Measurements from ENCODE around the gene TBC1D17.

TBC1D17 gene

DNA sequence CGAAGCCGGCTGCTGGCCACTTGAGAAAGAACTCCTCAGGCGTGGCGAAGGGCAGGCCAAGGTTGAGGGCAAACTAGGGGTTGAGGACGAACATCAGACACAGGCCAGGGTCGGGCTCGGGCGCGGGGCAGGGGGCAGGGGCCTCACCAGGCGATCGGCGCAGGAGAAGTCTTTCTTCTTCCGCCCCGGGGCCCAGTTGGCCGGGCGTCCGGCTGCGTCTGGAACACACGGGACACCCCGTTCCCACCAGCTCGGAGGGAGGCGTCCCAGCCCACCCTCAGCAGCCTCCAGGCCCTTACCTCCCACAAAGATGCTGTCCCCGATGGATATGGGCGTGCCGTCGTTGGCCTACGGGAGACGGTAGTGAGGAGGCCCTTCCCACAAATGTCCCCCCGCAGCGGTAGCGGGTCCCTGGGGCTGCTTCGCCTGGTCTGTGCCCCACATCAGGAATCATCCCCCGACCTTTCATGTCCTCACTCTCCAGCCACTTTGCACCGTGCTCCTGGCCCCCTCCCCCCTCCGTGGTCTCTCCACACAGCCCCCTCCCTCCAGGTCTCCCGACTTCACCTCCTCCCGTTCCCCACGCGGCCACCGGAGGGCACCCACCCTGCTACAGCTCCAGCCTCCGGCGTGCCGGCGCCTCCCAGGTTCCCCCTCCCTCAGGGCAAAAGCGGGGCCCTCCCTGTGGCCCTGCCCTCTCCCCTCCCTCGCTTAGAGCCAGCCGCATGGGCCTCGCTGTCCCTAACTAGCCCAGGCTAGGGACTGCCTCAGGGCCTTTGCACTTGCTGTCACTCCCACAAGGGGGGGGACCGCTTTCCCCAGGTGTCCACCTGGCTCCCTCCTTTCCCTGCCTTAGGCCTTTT, 14.9 kb upstream of the TBC1D17 start:
- DNase-seq: no peak

DNA sequence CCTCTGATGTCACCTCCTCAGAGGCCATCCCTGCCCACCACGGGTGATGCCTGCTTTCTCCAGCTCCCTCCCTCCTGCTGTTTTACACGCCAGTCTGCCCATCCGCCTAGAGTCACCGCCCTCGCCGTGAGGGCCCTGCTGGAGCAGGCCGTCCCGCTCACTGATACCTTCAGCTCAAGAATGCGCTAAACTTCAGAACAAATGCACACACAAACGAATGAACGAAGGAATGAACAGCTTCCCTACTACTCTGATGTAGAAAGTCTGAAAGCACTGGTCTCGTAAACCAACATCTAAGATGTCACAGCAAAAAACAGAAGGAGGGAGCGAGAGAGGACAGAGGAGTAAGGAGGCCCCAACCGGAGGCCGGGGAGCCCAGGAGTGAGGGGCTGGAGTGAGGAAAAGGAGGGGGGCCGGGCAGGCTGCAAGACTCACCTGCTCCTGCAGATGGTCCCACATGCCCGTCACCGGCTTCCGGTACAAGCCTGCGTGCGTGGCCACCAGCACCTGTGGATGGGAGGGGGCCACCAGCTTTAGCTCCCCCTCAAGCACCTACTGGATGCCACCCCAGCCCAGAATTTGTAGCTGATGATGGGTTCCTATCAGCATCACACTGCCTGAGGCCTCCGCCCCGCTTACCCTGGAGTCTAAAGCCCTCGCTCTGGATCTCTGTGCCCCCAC, 14.1 kb upstream of the TBC1D17 start:
- no peak for DNase-seq

DNA sequence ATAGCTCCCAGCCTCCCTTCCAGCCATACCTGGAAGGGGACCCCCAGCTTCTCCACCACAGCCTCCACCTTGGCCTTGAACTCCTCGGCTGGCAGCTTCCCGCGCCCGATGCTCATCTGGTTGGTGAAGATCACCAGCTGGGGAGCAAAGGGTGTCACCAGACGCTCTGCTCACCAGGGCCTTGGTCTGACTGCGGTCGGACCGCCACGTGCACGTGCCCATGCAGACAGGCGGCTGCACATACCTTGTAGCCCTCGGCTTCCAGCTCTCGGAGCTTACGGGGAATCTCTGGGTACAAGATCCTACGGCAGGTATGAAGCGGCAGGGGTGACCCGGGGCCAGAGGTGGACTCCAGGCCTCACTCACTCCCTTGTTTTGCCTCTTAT, 13.6 kb upstream of the TBC1D17 start:
- no peak for DNase-seq

DNA sequence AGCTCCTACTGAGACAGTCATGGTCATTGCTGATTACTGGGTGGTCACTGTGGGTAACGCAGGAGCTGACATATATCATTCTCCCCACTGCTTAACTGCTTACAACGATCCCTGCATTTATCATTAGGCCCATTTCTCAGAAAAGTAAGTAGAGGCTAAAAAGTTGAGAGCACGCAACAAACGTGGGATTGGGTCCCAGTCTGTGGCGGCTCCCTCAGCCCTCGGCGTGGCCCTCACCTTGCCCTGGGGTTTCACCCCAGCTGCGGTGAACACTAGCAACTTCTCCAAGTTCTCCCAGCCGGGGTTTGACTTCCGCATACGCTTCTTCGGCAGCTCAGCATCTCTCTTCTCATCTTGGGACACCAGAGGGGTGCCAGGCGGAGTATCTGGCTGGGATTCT, 12.6 kb upstream of the TBC1D17 start:
- no peak for DNase-seq

DNA sequence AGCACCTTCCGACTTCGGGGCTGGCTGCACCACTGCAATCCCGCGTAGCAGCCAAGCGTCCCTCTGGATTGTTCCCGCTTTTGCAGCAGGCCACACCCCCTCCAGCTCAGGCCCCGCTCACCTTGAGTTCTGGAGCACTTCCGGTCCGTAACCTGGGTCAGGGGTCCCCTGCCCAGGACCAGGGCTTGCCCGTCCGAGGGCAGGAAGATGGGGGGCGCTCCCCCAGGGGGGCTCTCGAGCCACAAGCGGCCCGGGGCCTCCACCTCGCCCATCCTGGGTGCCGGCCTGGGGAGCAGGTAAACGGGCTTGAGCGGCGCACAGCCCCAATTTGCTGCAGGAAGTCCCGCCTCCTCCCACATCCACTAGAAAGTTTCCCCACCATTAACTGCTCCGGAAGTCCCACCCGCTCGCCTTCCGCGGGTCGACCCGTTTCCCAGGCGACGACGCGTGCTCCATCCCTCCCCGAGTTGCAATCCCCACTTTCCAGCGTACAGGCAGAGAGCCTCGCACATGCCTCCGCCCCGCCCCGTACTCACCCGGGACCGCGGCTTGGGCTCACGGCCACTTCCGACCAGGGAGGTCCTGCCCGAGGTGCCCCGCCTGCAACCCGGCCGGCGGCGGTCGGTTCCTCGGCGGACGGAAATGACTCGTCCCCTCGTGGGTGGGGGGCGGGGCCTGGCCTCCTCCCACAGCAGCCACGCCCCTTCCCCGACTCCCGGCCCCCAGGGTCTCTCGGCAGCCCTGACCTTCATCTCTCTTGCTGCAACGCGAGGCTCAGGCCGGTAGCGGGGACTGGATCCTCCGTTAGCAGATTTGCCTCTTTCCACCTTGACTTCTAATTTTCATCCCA, 10.3 kb upstream of the TBC1D17 start, which contains the start of gene PNKP:
Gene PNKP, minus strand, starts transcription at position 644 of the 850 bp plus-strand sequence. Its CDS starts 372 bp downstream, at position 272.
- DNase-seq: peak; percentile 79 to 81

DNA sequence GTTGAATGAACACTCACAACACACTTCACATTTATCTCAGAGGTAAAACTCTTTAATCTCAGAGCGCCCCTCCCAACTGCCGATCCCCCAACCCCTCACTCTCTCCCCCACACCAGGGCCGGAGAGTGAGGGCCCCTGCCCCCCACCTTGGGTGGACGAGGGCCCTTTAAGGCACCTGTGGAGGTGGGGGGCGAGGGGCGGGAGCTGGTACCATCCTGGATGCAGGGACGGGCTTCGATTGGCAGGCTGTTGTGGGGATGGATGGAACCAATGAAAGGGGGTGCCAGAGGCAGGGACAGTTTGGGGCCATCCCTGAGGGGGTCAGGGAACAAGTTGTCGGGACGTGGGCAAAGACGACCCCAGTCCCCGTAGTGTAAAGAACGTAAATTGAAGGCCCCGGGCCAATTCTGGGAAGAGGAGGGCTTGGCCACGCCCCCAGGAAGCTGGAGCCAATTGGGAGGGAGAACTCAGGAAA, 8.5 kb upstream of the TBC1D17 start:
- no peak for DNase-seq

DNA sequence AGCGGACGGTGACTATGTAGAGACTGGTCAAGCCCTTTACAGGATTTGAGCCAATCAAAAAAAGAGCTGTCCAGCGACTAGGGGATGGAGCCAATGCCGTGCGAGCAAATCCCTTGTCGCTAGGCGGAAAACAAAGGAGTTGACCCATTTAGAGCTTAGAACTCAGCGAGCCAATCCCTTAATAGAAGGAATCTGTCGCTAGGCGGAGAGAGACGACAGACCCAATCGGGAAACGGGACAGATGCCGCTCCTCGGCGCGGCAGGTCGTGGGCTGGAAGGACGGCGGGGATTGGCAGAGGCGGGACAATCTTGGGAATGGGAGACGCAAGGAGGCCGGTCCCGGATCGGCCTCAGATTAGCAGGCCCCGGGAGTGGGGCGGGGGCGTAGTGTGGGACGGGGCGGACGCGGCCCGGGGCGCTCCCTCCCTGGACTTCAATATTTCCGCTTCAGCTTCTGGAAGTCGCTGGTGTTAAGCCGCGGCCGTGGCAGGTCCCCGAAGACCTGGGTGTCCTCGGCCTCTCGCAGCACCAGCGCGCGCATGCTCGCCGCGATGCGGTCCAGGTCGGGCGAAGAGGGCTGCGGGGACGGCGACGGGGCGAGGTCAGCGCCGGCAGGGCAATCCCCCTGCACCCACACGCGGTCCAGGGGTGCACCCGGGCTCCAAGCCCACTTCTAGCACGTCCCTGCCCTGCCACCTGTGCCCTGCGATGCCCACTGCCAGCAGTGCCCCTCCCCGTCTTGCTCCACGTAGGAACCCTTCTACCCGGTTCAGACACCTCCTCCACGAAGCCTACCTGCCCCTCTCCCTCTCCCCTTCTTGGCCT, 7.8 kb upstream of the TBC1D17 start:
- DNase-seq: peak; percentile 81 to 84

DNA sequence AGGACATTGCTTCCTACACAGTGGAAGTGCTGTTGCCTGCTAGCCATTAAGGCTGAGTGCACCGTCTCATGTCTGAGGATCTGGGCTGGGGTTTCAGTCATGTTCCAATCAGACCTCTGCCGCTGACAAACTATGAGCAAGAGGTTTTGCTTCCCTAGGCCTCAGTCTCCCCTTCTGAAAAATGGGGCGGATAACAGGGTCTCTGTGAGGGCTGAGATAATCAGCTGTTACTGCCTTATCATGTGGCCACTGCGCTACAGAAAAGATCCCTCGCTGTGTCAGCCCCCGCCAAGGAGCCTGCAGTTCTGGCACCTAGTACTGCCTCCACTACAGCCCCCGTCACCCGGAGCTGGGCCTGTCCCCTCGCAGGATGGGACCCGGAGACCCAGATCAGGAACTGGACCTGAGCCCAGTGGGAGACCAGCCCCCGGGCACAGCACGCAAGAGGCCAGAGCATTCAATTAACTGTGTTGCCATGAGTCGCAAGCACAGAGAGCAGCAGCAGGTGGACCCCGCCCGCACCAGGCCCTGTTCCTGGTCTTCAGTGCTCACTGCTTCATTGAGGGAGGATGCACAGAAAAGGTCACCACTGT, 7.1 kb upstream of the TBC1D17 start:
- no peak for DNase-seq

DNA sequence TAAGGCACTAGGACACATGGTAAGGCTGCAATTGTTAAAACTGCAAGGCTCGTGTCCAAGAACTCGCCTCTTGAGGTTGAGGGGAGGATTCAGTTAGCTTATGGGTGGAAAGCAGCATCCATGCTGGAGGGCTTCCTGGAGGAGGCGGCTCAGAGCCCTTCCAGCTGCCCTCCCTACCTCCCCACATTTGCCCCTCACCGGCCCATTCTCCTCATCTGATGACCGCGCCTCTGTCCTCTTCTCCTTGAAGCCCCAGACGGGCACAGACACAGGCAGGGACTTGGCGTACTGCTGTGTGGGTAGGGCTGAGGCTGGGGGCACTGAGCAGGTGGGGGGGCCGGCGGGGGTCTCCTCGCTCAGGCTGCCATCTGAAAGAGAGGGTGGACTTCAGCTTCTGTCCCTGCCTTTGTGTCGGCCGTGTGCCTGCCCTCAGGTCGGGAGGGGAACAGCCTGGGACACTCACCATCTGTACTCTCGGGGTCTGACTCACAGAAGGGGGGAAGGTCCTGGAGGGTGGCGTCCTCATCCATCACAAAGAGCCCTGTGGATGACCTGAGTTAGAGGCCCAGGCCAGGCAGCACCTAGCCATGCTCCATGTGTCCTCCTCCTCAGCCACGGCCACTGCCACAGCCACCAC, 6.0 kb upstream of the TBC1D17 start:
- DNase-seq: no peak

DNA sequence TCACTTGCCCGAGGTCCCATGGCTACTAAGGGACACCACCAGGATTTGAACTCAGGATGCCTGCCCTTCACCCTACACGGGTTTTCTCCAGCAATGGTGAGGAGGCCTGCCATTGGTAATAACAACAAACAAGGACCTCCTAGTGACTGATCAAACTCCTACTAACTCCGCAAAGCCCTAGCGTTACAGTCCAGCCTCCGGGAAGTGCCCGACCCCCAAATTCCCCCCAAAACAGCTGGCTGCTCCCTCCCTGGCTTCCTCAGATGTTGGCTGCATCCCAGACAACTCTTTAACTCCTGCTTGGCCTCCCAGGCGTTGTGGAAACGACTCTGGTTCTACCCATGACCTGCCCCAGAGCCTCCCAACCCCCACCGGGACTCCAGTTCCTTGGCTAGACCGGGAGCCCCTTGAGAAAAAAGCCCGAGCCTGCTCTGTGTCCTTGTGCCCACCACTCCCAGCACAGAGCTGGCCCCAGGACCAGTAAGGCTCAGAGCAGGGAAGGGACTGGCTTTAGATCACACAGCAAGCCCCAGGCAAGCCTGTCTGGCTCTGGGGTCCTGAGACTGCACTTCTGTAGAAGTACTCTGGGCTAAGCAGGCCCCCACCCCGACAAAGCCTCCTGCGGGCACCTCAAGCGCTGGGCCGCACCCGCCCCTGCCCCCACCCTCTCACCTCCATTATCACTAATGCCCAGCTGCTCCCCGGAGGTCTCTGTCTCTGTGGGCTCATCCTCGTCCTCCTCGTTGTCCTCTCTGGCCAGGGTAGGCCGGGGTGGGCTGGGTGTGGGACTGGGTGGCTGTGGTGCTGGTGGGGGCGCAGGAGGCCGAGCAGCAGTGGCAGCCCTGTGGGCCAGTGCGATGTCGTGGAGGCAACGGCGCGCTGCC, 5.0 kb upstream of the TBC1D17 start:
- DNase-seq: no peak

DNA sequence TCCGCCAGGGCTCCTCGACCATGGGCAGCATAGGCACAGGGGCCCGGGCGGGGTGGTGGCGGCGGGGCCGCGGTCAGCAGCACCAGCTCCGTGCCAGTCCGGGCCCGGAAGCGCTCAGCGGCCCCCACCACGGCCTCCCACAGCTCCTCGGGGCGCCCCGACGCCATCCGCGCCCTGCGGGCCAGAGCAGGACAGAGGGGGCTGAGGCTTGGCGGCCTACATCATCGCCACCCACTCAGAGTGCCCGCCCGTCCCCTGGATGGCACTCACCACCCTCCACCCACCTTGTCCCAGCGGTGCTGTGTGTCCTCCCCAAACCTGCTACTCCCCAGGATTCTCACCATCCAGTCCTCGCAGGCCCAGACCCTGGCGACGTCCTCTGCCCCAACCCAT, 4.4 kb upstream of the TBC1D17 start:
- no peak for DNase-seq

DNA sequence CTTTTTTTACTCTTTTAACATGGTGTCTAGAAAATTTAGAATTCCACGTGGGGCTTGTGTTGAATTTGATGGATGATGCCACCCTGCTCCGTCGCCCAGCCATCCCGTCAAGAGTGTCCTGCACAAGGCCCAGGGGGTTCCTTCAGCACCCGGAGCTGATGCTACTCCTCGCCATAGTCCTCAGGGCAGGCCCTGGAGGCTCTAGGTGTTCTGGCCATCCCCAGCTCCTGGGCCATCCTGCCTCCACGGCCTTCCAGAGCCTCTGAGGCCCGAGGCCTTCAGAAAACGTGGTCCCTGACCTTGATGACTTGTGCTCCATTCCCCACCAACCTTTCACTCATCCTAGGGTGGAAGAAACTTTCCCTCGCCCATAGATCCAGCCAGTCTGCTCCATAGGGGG, 3.7 kb upstream of the TBC1D17 start:
- DNase-seq: no peak

DNA sequence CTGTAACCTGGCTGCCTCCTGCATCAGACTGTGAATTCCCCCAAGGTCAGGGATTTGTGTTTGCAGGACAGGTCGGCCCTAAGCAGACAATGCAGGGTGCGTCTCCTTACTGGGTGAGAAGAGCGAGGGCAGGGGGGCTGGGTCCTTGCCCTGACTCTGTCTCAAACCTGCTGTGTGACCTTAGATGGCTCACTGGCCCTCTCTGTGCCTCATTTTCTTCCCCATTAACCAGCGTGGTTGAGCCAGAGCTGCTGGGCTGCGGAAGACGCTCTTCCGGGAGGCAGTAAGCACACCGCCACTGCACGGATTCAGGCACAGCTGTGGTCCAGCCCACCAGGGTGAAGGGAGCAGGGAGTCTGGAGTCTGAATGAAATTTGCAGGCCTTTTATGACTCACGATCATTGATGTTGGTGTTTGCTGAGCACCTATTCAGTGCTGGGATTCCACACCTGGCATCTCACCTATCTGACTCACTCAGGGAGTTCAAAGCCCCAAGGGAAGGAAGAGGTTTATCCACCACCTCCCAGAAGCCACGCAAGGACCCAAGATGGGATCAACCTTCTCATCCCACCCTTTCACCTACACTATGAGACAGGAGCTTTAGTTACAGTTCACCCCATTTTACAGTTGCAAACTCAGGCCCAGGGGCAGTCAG, 2.9 kb upstream of the TBC1D17 start:
- no peak for DNase-seq

DNA sequence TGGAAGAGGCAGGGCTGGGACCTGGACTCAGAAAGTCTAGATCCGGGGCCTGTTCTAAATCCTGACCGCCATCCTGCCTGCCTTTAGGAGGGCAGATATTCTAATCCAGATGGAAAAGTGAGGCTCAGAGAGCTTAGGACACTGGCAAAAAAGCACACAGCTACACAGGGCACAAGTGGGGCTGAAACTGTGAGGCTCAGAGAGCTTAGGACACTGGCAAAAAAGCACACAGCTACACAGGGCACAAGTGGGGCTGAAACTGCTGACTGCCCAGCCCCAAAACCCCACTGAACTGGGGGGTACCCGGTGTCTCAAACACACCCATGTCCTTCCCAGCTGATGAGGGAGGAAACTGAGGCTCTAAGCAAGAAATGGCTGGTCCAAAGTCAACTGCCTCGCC, 2.3 kb upstream of the TBC1D17 start:
- no peak for DNase-seq

DNA sequence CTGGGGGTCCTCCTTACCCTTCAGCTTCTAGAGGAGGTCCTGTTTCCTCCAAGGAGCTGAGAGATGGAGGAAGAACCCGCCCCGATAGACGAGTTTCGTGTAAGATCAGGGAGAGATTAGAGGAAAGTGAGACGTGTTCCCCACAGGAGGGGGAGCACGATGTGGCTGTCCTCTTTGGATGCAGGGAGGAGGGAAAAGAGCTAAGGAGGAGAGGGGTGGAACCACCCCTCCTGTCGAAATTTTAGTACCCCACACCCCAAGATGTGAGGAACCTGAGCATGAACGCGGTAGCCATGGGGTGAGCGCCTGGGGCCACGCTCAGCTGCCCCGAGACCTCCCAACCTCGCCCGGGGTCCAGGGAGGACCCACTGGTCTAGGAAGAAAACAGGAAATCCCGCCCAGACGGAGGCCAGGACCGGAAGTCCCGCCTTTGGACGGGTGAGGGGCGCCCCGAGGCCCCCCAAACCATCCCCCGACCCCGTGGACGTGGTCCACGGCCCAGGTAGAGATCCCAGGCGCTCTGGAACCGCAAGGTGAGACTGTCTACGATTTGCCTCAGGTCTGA, 1.6 kb upstream of the TBC1D17 start:
- DNase-seq: peak; percentile 41 to 43

DNA sequence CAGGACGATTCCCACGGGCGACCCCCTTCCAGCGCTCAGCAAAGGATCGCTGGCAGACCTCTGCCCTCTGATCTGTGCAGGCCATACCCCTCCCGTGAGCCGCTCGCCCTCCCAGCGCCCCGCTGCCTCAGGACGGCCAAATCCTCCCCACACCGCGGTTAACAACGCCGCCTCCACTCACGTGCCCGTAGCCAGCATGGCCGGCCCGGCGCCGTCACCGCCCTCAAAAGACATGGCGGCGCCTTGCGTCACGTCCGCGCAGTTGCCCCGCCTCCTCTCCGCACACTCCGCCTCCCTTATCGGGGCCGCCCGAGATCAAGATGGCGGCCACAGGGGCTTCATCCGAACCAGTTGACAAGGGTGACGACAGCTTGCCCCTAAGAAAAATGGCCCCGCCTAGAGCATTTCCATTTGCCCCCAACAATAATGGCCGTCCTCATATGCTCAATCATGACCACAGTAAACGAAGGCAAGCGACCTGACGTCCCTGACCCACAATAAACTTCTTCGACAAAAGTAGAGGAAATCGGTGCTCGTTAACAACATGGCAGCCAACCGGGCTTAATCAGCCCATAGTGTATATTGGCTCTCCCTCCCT, 981 bp upstream of the TBC1D17 start:
- peak; percentile 96 for DNase-seq

DNA sequence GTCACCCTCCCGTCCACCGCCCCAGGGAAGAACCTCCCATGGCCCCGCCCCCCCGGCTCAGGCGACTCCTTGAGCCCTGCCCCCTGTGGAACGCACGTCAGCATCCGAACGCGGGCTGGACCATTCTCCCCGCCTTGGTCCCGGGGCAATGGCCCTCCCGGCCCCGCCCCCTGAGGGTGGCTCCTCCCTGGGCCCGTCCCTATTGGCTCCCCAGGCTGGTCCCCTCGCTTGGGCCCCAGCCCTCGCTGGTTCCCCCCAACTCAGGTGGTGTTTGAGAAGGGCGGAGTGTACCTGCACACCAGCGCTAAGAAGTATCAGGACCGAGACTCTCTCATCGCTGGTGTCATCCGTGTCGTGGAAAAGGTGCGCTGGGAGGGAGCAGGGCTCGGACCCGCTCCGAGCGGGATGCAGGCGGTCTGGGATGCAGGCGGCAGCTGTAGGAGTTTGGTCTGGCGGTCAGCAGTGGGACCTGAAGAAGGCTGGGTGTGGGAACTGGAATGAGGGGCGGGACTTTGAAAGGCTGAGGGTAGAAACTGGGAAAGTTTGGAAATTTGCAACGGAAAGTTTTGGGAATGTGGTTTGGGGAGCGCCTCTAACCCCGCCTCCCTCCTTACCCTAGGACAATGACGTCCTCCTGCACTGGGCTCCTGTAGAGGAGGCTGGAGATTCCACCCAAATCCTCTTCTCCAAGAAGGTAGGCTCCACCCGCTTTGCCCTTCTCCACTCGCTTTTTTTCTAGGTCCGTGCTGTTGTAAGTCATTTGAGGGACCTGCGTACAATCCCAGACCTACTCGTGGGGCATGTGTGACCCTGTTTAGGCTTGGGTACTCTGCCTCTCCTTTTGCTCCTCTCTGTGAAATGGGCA, 609 bp downstream of the TBC1D17 start:
- peak; percentile 96 for DNase-seq

DNA sequence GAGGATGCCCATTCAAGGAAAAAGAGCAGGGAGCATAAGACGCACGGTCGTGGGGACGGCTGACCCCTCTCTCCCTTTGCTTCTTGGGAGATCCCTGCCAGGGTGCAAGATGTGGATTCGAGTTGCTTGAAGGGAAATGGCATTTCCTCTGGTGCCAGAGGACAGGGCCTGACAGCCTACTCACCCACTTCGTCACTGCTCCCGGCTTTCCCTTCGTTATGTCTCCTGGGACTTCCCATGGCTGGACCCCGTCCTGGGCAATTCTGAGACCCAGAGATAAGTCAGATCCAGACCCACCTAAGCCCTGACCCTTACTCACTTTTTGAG, 1.2 kb downstream of the TBC1D17 start:
- no peak for DNase-seq
